Smooth muscle cell (in vitro differentiated cells): ENCODE data around the gene ELAC2. TPM values are rescaled to one million over a fixed set of nuclear protein-coding genes. Genes with fewer than 3 reads are reported as not detected.

Experiments used
- DNase-seq: peaks from one replicate; lab custom pipeline; 2025; ENCODE audit not compliant: unreplicated experiment; lab: John Stamatoyannopoulos, UW
- H2AFZ ChIP-seq: fragments of 200-600 bp; sonication (generic); 2 replicates; pipeline ENCODE4 v1.6.0; 2016; ENCODE audit warnings: antibody characterized with exemption, low read depth, mild to moderate bottlenecking
- H3F3A ChIP-seq: fragments of 200-600 bp; sonication (generic); 2 replicates; pipeline ENCODE4 v1.6.0; 2017; ENCODE audit warnings: antibody characterized with exemption, low read depth
- H3K27ac ChIP-seq: fragments of 200-600 bp; sonication (generic); 2 replicates; pipeline ENCODE4 v1.5.1; 2016; ENCODE audit warnings: low read depth, mild to moderate bottlenecking
- H3K27me3 ChIP-seq: fragments of 200-600 bp; sonication (generic); 2 replicates; pipeline ENCODE4 v1.6.1; 2016; ENCODE audit warnings: low read depth, mild to moderate bottlenecking
- H3K36me3 ChIP-seq: fragments of 200-600 bp; sonication (generic); 2 replicates; pipeline ENCODE4 v1.5.1; 2016; ENCODE audit warnings: low read depth
- H3K4me1 ChIP-seq: fragments of 200-600 bp; sonication (generic); 2 replicates; pipeline ENCODE4 v1.5.1; 2016; ENCODE audit warnings: low read depth
- H3K4me2 ChIP-seq: fragments of 200-600 bp; sonication (generic); 2 replicates; pipeline ENCODE4 v1.6.0; 2016; ENCODE audit warnings: mild to moderate bottlenecking
- H3K4me3 ChIP-seq: fragments of 200-600 bp; sonication (generic); 2 replicates; pipeline ENCODE4 v1.5.1; 2016; ENCODE audit warnings: mild to moderate bottlenecking
- H3K79me2 ChIP-seq: fragments of 200-600 bp; sonication (generic); 2 replicates; pipeline ENCODE4 v1.6.0; 2016; ENCODE audit warnings: low read depth, mild to moderate bottlenecking
- H3K9ac ChIP-seq: fragments of 200-600 bp; sonication (generic); 2 replicates; pipeline ENCODE4 v1.6.0; 2016; ENCODE audit warnings: low read depth
- H3K9me3 ChIP-seq: fragments of 200-600 bp; sonication (generic); replicated peaks from 2 replicates; pipeline ENCODE4 v1.5.1; 2016; ENCODE audit warnings: low read depth
- H4K20me1 ChIP-seq: fragments of 200-600 bp; sonication (generic); 2 replicates; pipeline ENCODE4 v1.6.0; 2016; ENCODE audit warnings: low read depth
- whole genome bisulfite sequencing: methylation state at CpG from one replicate; pipeline ENCODE4 v1.1.7; 2016; ENCODE audit warnings: low lambda C conversion rate; 5-methylcytosine and 5-hydroxymethylcytosine counted together
- polyA plus RNA-seq: library from polyadenylated mRNA; unstranded; fragments of >200 nt; fragmentation: Nextera tagmentation; extraction: Ambion mirVana; gene quantifications from 2 replicates; pipeline ENCODE4 v1.2.1, GENCODE V29; 2016
- total RNA-seq: library from RNA; depleted of rRNA; stranded (reverse); fragments of >200 nt; gene quantifications from 2 replicates; pipeline ENCODE4 v1.2.3, GENCODE V29; 2014
- TF ChIP-seq, protein P1 (sequence below): fragments of 200-600 bp; sonication (generic); IDR thresholded peaks from 2 replicates; pipeline ENCODE4 v1.5.1; 2017; ENCODE audit warnings: borderline replicate concordance, mild to moderate bottlenecking, antibody characterized with exemption; ENCODE audit not compliant: insufficient read depth, poor library complexity, severe bottlenecking

Gene ELAC2
- total and polyA plus RNA-seq, 2 experiments from 2014 or later = 29.4 to 31.1 TPM

DNA sequence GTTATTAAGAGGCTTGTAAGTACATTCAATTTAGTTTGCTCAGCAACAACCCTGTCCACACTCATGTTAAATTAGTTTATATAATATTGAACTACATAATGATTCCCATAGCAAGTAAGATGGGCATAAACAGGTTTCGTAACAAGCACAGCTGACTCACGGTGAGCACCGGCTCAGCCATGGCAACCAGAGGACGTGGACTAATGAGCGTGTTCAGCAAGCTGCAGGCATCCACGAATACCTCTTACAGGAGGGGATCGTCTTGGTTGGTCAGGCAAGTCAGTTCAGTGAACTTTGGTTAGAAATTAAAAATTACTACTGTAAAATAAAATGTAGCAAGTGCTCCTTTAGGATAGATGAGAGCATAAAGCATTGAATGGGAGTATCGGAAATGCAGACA, 58.4 kb downstream of the ELAC2 start:
- H4K20me1 ChIP-seq = no peaks in the 10 kb centered on the region
- H3K4me3 ChIP-seq = no peak overlapping the region
- no peaks in the 10 kb centered on the region for H3K4me1 ChIP-seq
- 68% methylated on average over 8 of the region's 8 CpGs for WGBS
- no peak overlapping the region for H3K4me2 ChIP-seq
- H3K27ac ChIP-seq = peak overlapping the region; percentile 40
- TF ChIP-seq, protein P1, sequence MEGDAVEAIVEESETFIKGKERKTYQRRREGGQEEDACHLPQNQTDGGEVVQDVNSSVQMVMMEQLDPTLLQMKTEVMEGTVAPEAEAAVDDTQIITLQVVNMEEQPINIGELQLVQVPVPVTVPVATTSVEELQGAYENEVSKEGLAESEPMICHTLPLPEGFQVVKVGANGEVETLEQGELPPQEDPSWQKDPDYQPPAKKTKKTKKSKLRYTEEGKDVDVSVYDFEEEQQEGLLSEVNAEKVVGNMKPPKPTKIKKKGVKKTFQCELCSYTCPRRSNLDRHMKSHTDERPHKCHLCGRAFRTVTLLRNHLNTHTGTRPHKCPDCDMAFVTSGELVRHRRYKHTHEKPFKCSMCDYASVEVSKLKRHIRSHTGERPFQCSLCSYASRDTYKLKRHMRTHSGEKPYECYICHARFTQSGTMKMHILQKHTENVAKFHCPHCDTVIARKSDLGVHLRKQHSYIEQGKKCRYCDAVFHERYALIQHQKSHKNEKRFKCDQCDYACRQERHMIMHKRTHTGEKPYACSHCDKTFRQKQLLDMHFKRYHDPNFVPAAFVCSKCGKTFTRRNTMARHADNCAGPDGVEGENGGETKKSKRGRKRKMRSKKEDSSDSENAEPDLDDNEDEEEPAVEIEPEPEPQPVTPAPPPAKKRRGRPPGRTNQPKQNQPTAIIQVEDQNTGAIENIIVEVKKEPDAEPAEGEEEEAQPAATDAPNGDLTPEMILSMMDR = no peak
- H3K79me2 ChIP-seq = no peaks in the 10 kb centered on the region
- DNase-seq = no peak
- no peak overlapping the region for H3K9ac ChIP-seq
- H3F3A ChIP-seq = no peaks in the 10 kb centered on the region
- H3K36me3 ChIP-seq = no peaks in the 10 kb centered on the region
- H3K27me3 ChIP-seq = no peaks in the 10 kb centered on the region
- H2AFZ ChIP-seq = no peak overlapping the region
- H3K9me3 ChIP-seq = no peaks in the 10 kb centered on the region

GRCh38 chr17:12958786-12959185, 59.0 kb downstream of the ELAC2 start:
- Histone ChIP-seq H4K20me1 (no peaks in the 10 kb centered on the region), H3K79me2 (no peaks in the 10 kb centered on the region), H3K4me2 (no peak overlapping the region), H3K27me3 (no peaks in the 10 kb centered on the region), H3K36me3 (no peaks in the 10 kb centered on the region), H2AFZ (no peak overlapping the region), H3K4me3 (no peak overlapping the region), H3K27ac (peak overlapping the region; percentile 40), H3K9ac (no peak overlapping the region), H3K9me3 (no peaks in the 10 kb centered on the region), H3K4me1 (no peaks in the 10 kb centered on the region), H3F3A (no peaks in the 10 kb centered on the region)
- DNase-seq = no peak
- 66% methylated on average over 12 of the region's 12 CpGs for WGBS
- TF ChIP-seq, protein P1 = no peak

GRCh38 chr17:12955521-12955920, 62.3 kb downstream of the ELAC2 start:
- H3K27ac ChIP-seq = no peak overlapping the region
- no peak overlapping the region for H3K4me3 ChIP-seq
- no peak overlapping the region for H2AFZ ChIP-seq
- DNase-seq = no peak
- H3K4me1 ChIP-seq = no peaks in the 10 kb centered on the region
- H3F3A ChIP-seq = no peaks in the 10 kb centered on the region
- H3K9ac ChIP-seq = no peak overlapping the region
- TF ChIP-seq, protein P1 = no peak
- H3K4me2 ChIP-seq = no peak overlapping the region
- H3K27me3 ChIP-seq = no peaks in the 10 kb centered on the region
- no peaks in the 10 kb centered on the region for H3K79me2 ChIP-seq
- 91% methylated on average over 5 of the region's 5 CpGs for WGBS
- no peaks in the 10 kb centered on the region for H4K20me1 ChIP-seq
- no peaks in the 10 kb centered on the region for H3K36me3 ChIP-seq
- H3K9me3 ChIP-seq = no peaks in the 10 kb centered on the region

GRCh38 chr17:12953156-12953555, 64.7 kb downstream of the ELAC2 start:
- H3K4me2 ChIP-seq = no peak overlapping the region
- no peaks in the 10 kb centered on the region for H3F3A ChIP-seq
- no peaks in the 10 kb centered on the region for H3K27me3 ChIP-seq
- H2AFZ ChIP-seq = no peak overlapping the region
- no peaks in the 10 kb centered on the region for H3K9me3 ChIP-seq
- H4K20me1 ChIP-seq = no peaks in the 10 kb centered on the region
- no peak overlapping the region for H3K4me3 ChIP-seq
- H3K79me2 ChIP-seq = no peaks in the 10 kb centered on the region
- no peak overlapping the region for H3K9ac ChIP-seq
- TF ChIP-seq, protein P1 = no peak
- H3K36me3 ChIP-seq = no peaks in the 10 kb centered on the region
- no peaks in the 10 kb centered on the region for H3K4me1 ChIP-seq
- H3K27ac ChIP-seq = no peak overlapping the region
- WGBS = 94% methylated on average over 13 of the region's 13 CpGs
- no peak for DNase-seq
